ENCODE data around the gene MEF2C.

- TF ChIP-seq, protein P1, sequence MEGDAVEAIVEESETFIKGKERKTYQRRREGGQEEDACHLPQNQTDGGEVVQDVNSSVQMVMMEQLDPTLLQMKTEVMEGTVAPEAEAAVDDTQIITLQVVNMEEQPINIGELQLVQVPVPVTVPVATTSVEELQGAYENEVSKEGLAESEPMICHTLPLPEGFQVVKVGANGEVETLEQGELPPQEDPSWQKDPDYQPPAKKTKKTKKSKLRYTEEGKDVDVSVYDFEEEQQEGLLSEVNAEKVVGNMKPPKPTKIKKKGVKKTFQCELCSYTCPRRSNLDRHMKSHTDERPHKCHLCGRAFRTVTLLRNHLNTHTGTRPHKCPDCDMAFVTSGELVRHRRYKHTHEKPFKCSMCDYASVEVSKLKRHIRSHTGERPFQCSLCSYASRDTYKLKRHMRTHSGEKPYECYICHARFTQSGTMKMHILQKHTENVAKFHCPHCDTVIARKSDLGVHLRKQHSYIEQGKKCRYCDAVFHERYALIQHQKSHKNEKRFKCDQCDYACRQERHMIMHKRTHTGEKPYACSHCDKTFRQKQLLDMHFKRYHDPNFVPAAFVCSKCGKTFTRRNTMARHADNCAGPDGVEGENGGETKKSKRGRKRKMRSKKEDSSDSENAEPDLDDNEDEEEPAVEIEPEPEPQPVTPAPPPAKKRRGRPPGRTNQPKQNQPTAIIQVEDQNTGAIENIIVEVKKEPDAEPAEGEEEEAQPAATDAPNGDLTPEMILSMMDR (IDR thresholded peaks at IDR 0.05; ENCODE audit: low read depth, low read length, poor library complexity, severe bottlenecking), result no peak
- TF ChIP-seq EZH2phosphoT487 (IDR thresholded peaks at IDR 0.05; ENCODE audit: borderline replicate concordance, low read length), result no peak
These were observed 6.3 kb downstream of the MEF2C start for GRCh38 chr5:88876714-88877113.

Data from DOHH2 (cell line).